HG02885 (cell line): ENCODE data around the gene ATXN7L3.

ENCODE experiments used
- ATAC-seq: cut with Tn5 transposase; IDR thresholded peaks from one replicate; pipeline ENCODE4 v1.9.1; 2021; ENCODE audit warnings: mild to moderate bottlenecking; ENCODE audit not compliant: unreplicated experiment, poor library complexity

The ATXN7L3 gene

GRCh38 chr17:44202756-44203155 is 3.1 kb upstream of the ATXN7L3 start:
- no peak for ATAC-seq

DNA sequence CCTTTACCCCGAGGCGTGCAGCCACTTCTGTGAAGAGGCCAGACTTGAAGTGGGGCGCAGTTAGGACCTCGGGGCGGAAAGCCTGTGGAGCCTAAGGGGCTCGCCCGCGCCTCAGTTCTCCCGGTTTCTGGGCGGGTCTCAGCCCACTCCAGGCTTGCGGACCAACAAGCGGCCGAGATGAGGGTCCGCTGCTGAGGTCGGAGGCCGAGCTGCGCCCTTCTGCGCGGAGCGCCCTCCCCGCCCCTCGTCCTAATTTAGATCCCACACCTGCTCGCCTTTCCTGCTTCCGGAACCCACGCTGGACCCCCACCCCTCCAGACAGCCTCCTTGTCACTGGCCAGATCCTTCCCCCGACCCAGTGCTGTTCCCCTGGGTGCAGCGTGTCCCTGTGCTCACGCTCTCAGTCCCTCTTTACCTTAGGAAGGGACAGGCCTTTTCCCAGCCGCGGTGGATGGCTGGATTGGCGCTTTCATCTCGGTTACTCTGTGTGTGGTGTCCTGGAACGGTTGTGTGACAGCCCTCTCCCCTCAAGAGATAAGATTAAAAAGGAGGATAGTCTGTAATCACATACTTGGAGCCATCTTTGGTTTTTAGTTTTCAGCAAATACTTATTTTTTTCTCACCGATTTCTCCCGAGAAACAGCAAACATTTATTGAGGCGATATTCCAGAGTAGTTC is 933 bp upstream of the ATXN7L3 start:
- ATAC-seq, result peak; percentile 2

DNA sequence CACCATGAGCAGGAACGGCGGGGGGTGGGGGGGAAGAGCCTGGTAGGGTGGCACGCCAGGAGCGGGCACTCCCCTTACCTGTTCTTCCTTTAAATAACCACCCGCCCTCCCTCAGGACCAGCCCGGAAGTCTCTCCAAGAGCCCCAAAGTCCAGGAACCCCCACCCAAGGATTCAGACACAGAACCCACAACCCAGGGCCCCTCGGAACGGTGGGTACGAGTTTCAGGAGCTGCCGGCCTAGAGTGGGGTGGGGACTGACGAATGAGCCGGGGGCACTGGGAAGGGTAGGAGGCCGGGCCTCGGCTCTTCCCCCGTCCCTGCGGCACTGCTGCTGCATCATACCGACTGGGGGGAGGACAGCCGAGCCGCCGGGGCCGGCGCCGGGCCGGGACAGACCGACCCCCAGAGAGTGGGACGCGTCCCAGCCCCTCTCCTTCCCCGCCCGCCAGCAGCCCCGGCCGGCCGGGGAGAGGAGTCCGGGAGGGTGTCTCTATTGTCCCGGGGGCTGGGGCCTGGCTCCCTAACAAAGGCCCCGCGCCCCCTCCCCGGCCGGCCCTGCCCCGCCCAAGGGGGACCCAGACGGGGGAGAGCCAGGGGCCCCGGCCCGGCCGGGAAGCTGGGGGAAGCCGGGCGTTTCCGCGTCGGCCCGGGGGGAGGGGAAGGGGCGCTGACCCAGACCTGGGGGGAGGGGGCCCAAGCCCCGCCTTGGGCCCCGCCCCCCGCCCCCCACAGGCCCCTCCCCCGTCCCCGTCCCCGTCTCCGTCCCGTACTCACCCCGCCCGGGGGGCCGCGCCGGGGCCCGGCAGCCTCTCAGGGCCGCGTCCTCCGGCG is 747 bp downstream of the ATXN7L3 start:
- ATAC-seq, result peak; percentile 26

GRCh38 chr17:44197980-44198720 is 1.5 kb downstream of the ATXN7L3 start:
- ATAC-seq, result no peak

GRCh38 chr17:44197107-44197506 is 2.6 kb downstream of the ATXN7L3 start:
- no peak for ATAC-seq

DNA sequence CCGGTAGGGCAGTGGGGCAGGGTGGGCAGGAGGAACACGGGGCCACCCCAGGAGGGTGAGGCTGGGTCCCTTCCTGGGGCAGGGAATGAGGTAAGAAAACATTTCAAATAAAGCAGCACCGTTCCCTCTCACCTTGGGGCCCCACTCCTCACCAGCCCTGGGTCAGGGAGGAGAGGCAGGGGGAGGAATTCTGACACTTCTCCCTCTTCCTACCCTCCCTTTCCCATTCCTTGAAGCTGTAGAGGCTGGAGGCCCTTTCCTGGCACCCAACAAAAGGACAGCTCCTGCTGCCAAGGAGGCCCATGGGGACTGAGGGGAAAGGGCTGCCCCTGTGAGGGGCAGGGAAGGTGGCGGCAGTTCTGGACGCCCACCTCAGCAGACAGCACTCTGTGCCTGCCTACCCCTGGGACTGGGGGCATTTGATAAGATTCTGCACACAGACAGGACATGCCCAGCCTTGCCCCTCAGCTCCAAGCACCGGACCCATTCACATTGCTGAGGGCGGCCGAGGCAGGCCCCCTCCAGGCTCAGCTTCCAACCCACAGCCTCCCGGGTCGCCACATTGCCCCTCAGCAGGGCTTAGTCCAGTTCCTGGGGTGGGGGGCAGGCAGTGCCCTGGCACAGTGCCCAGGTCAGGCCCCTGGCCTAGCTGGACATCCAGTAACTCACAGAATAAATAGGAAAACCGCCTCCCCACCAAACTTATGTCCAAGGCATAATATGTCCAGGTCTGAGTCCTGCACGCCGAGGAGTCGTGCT is 6.2 kb downstream of the ATXN7L3 start:
- no peak for ATAC-seq

GRCh38 chr17:44192750-44193149 is 6.9 kb downstream of the ATXN7L3 start:
- ATAC-seq, result no peak

- no peak for ATAC-seq
Measured at GRCh38 chr17:44191941-44192496, 7.7 kb downstream of the ATXN7L3 start.

GRCh38 chr17:44191369-44191768 is 8.3 kb downstream of the ATXN7L3 start:
- ATAC-seq, result no peak

- no peak for ATAC-seq
Measured at GRCh38 chr17:44190481-44190880, 9.2 kb downstream of the ATXN7L3 start.

GRCh38 chr17:44188576-44189403 is 10.9 kb downstream of the ATXN7L3 start:
- no peak for ATAC-seq

- peak; percentile 39 for ATAC-seq
Measured at GRCh38 chr17:44187131-44187899, 12.4 kb downstream of the ATXN7L3 start.

DNA sequence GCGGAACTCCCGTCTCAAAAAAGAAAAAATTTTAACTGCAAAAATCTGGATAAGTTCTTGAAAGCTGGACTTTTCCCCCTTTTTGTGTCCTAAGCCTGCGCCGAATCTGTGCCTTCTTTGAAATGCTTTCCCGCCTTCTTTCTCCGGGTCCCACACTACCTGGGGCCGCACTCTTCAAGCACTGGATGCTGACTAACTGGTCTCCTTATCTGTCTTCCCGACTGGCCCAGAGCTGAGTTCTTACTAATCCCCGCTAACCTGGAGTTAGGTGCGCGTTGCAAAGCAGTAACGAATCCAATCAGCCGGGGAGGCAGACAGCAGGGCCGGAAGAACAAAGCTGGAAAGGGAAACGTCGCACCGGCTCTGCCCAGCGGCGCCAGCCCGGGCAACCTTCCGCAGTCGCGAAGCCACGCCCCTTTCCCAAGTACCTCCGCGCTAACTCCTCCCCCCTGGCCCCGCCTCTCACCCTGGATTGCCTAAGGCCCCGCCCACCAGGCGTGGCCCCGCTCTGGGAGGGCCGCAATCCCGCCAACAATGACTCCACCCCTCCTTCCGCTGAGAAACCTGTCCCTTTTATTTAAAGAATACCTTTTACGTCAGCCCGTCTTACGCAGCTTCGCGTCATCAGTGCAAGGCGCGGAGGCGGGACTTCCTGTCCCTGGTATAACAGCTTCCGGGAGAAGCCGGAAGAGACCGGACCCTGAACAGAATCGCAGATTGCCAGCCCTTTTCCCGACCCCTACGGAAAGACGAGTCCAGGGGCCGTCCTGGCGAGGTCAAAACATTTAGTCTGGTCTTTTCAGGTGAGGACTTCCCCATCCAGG is 13.2 kb downstream of the ATXN7L3 start, which contains the start of gene TMUB2:
TSS of gene TMUB2 (plus strand) at position 666 of the 824 bp plus-strand sequence. CDS start 737 bp downstream, outside the sequence.
- ATAC-seq, result peak; percentile 91

- ATAC-seq, result no peak
Measured at GRCh38 chr17:44184212-44184810, 15.4 kb downstream of the ATXN7L3 start.

- no peak for ATAC-seq
Measured at GRCh38 chr17:44183024-44183423, 16.7 kb downstream of the ATXN7L3 start.

GRCh38 chr17:44178133-44178532 is 21.6 kb downstream of the ATXN7L3 start:
- no peak for ATAC-seq

DNA sequence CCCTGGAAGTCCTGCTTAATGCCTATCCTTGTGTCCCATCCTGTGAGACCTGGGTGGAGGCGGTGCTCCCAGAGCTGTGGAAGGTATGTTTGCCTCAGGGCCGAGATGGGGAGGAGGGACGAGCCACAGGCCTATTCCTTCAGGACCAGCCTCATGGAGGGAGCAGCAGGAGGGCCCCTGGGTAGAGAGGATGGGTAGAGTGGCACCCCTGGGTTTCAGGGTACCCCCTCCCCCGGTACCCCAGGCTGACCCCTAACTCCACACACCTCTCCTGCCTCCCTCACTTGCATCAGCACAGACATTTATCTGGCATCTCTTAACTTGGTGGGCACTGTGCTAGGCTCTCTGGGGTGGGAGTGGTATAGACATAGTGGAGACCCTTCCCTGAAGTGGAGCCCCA is 22.0 kb downstream of the ATXN7L3 start:
- ATAC-seq, result no peak
